Endodermal cell (in vitro differentiated cells): ENCODE data around the gene TDP1. TPM values are rescaled to one million over a fixed set of nuclear protein-coding genes. Genes with fewer than 3 reads are reported as not detected.

Experiments
- DNase-seq: peaks from one replicate; pipeline ENCODE4 v3.0.0-alpha.2; 2017
- H3K27ac ChIP-seq: 2 replicates; pipeline ENCODE4 v1.5.1; 2013; ENCODE audit warnings: mild to moderate bottlenecking, low read depth, low read length, moderate library complexity
- H3K27me3 ChIP-seq: 2 replicates; pipeline ENCODE4 v1.6.1; 2013; ENCODE audit warnings: mild to moderate bottlenecking, low read length, moderate library complexity; ENCODE audit not compliant: insufficient read depth, control insufficient read depth, poor library complexity, severe bottlenecking
- H3K36me3 ChIP-seq: 2 replicates; pipeline ENCODE4 v1.7.0; 2013; ENCODE audit warnings: mild to moderate bottlenecking, low read length, moderate library complexity; ENCODE audit not compliant: control insufficient read depth, insufficient read depth
- H3K4me1 ChIP-seq: one replicate; pipeline ENCODE4 v1.7.0; 2013; ENCODE audit warnings: low read length; ENCODE audit not compliant: control insufficient read depth, insufficient read depth
- H3K4me3 ChIP-seq: 2 replicates; pipeline ENCODE4 v1.5.1; 2013; ENCODE audit warnings: mild to moderate bottlenecking, low read length, moderate library complexity
- H3K9ac ChIP-seq: 2 replicates; pipeline ENCODE4 v1.6.1; 2013; ENCODE audit warnings: mild to moderate bottlenecking, low read length, moderate library complexity; ENCODE audit not compliant: poor library complexity, severe bottlenecking; ENCODE audit errors: extremely low read depth
- H3K9me3 ChIP-seq: 2 replicates; pipeline ENCODE4 v1.6.1; 2013; ENCODE audit warnings: mild to moderate bottlenecking, low read length, moderate library complexity; ENCODE audit not compliant: control insufficient read depth
- H3K27ac Mint-ChIP-seq: 2 replicates; pipeline ENCODE4 v1.8.0; 2020; ENCODE audit warnings: mixed read lengths
- H3K27me3 Mint-ChIP-seq: 2 replicates; pipeline ENCODE4 v1.8.0; 2021; ENCODE audit warnings: mild to moderate bottlenecking, mixed read lengths; ENCODE audit not compliant: insufficient read depth
- H3K36me3 Mint-ChIP-seq: 2 replicates; pipeline ENCODE4 v1.8.0; 2020; ENCODE audit warnings: low read depth, mixed read lengths
- H3K4me1 Mint-ChIP-seq: 2 replicates; pipeline ENCODE4 v1.8.0; 2020; ENCODE audit warnings: mixed read lengths
- H3K4me3 Mint-ChIP-seq: 2 replicates; pipeline ENCODE4 v1.8.0; 2020; ENCODE audit warnings: mild to moderate bottlenecking, moderate library complexity, mixed read lengths
- H3K9me3 Mint-ChIP-seq: 2 replicates; pipeline ENCODE4 v1.8.0; 2020; ENCODE audit warnings: mild to moderate bottlenecking, mixed read lengths
- WGBS, 2 experiments: methylation state at CpG; one replicate each; pipeline versions ENCODE4 v1.1.5 to v1.1.7; 2013; ENCODE audit warnings: missing lambda C conversion rate in 2 of 2, mixed read lengths in 1 of 2; ENCODE audit not compliant: insufficient coverage in 1 of 2, insufficient read length in 1 of 2; 5-methylcytosine and 5-hydroxymethylcytosine counted together
- total RNA-seq, 2 donors: library from RNA; stranded (reverse); fragmentation: NEBNext Ultra II Directional in 1 of 2; extraction: Animal tissue kit (Norgen Biotek cat#: 25700) in 1 of 2; gene quantifications; 2 replicates in 1 of 2; 3 replicates in 1 of 2; pipeline ENCODE4 v1.2.1, GENCODE V29; 2021
- TF ChIP-seq, protein P1 (sequence below): fragments of 200-600 bp; sonication (generic); conservative IDR thresholded peaks from 2 replicates; pipeline ENCODE4 v1.5.0; 2021; ENCODE audit warnings: antibody characterized with exemption, mild to moderate bottlenecking

The TDP1 gene
- total RNA-seq, 2 donors from 2014 or later: 51.4 to 69.2 TPM

DNA sequence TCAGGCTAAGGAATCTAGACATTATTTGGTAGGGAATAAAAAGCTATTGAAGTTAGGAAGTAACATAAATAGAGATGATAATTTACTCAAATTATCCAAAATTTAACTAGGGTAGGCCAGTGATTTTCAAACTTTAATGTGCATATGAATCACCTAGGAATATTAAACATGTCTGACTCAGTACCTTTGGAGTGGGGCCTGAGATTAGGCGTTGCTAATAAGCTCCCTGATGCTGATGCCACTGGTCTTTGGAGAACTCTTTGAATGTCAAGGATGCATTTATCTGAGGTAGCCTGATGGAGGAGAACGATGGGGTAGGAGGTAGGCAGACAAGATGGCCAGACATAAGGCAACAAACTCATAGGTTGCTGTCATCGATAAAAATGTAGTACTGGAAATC, 34.4 kb upstream of the TDP1 start:
- Mint-ChIP-seq H3K9me3 (no peaks in the 10 kb centered on the region), H3K4me3 (no peak overlapping the region), H3K27ac (no peak overlapping the region), H3K36me3 (no peaks in the 10 kb centered on the region), H3K27me3 (no peaks in the 10 kb centered on the region), H3K4me1 (peaks cover 10% of the 10 kb centered on the region)
- 90 to 100% methylated on average over 1 to 3 of the region's 3 CpGs for WGBS, 2 experiments
- Histone ChIP-seq H3K4me3 (no peak overlapping the region), H3K9me3 (no peaks in the 10 kb centered on the region), H3K27ac (no peak overlapping the region), H3K27me3 (no peaks in the 10 kb centered on the region), H3K36me3 (peaks cover 6% of the 10 kb centered on the region), H3K4me1 (peaks cover 7% of the 10 kb centered on the region), H3K9ac (no peak overlapping the region)
- TF ChIP-seq, protein P1, sequence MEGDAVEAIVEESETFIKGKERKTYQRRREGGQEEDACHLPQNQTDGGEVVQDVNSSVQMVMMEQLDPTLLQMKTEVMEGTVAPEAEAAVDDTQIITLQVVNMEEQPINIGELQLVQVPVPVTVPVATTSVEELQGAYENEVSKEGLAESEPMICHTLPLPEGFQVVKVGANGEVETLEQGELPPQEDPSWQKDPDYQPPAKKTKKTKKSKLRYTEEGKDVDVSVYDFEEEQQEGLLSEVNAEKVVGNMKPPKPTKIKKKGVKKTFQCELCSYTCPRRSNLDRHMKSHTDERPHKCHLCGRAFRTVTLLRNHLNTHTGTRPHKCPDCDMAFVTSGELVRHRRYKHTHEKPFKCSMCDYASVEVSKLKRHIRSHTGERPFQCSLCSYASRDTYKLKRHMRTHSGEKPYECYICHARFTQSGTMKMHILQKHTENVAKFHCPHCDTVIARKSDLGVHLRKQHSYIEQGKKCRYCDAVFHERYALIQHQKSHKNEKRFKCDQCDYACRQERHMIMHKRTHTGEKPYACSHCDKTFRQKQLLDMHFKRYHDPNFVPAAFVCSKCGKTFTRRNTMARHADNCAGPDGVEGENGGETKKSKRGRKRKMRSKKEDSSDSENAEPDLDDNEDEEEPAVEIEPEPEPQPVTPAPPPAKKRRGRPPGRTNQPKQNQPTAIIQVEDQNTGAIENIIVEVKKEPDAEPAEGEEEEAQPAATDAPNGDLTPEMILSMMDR: no peak
- no peak for DNase-seq

GRCh38 chr14:89922031-89922907, 33.5 kb upstream of the TDP1 start:
- no peak overlapping the region for H3K9ac ChIP-seq
- no peak overlapping the region for H3K27ac Mint-ChIP-seq

DNA sequence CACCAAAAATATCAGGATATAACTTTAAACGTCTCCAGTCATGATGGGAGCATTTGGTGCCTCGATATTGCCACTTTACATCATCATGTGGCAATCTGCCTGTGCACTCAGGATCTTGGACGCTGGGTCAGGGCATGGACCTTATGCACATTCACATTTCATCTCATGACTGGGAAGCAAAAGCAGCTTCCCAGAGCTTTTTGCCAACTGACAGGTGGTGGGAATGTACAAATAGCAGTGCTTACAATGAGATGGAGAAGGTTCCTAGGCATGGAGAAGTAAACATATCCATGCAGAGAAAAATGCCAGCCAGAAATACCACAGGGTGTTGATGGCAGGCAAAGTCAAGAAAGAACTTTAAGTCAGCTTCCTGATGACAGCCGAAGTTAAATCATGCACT, 31.5 kb upstream of the TDP1 start:
- H3K4me3 ChIP-seq: no peak overlapping the region
- WGBS, 2 experiments: 86 to 98% methylated on average over 4 of the region's 4 CpGs
- TF ChIP-seq, protein P1: no peak
- H3K27me3 Mint-ChIP-seq: no peaks in the 10 kb centered on the region
- H3K4me1 ChIP-seq: peaks cover 3% of the 10 kb centered on the region
- peaks cover 4% of the 10 kb centered on the region for H3K4me1 Mint-ChIP-seq
- H3K9me3 ChIP-seq: no peaks in the 10 kb centered on the region
- H3K4me3 Mint-ChIP-seq: no peak overlapping the region
- H3K27ac Mint-ChIP-seq: no peak overlapping the region
- no peaks in the 10 kb centered on the region for H3K9me3 Mint-ChIP-seq
- H3K36me3 ChIP-seq: peaks cover 6% of the 10 kb centered on the region
- no peak overlapping the region for H3K9ac ChIP-seq
- no peaks in the 10 kb centered on the region for H3K27me3 ChIP-seq
- no peak overlapping the region for H3K27ac ChIP-seq
- no peak for DNase-seq
- no peaks in the 10 kb centered on the region for H3K36me3 Mint-ChIP-seq

More at GRCh38 chr14:89922031-89922907, 33.5 kb upstream of the TDP1 start:
- DNase-seq: no peak
- H3K36me3 Mint-ChIP-seq: no peaks in the 10 kb centered on the region
- Histone ChIP-seq H3K9me3 (no peaks in the 10 kb centered on the region), H3K27ac (peak overlapping the region; percentile 84), H3K27me3 (no peaks in the 10 kb centered on the region), H3K36me3 (peaks cover 6% of the 10 kb centered on the region), H3K4me1 (peaks cover 7% of the 10 kb centered on the region), H3K4me3 (no peak overlapping the region)
- H3K4me3 Mint-ChIP-seq: no peak overlapping the region
- TF ChIP-seq, protein P1: no peak
- no peaks in the 10 kb centered on the region for H3K9me3 Mint-ChIP-seq
- peaks cover 10% of the 10 kb centered on the region for H3K4me1 Mint-ChIP-seq
- 85 to 93% methylated on average over 2 to 6 of the region's 6 CpGs for WGBS, 2 experiments
- no peaks in the 10 kb centered on the region for H3K27me3 Mint-ChIP-seq
